ENCODE results near the gene ANKS6.

GRCh38 chr9:98818764-98819163 is 22.4 kb upstream of the ANKS6 start:
- no peak for TF ChIP-seq POLR2A (IDR thresholded peaks at IDR 0.05)
- TF ChIP-seq CTCF (IDR thresholded peaks at IDR 0.05) = no peak
- no peak for TF ChIP-seq POLR2AphosphoS5 (IDR thresholded peaks at IDR 0.05)
- TF ChIP-seq EP300 (IDR thresholded peaks at IDR 0.05) = no peak

All from upper lobe of left lung (tissue), 4 donors.